Nephron progenitor cell (in vitro differentiated cells): ENCODE data around the gene TLCD5.

ENCODE experiments used
- DNase-seq: peaks from one replicate; pipeline ENCODE4 v3.0.0; 2021
- H3K27ac Mint-ChIP-seq: 2 replicates; pipeline ENCODE4 v1.8.0; 2021; ENCODE audit warnings: mild to moderate bottlenecking, moderate library complexity, mixed read lengths
- H3K27me3 Mint-ChIP-seq: 2 replicates; pipeline ENCODE4 v1.8.0; 2021; ENCODE audit warnings: mild to moderate bottlenecking, low read depth, mixed read lengths; ENCODE audit not compliant: poor library complexity
- H3K36me3 Mint-ChIP-seq: 2 replicates; pipeline ENCODE4 v1.8.0; 2021; ENCODE audit warnings: low read depth, mixed read lengths
- H3K4me1 Mint-ChIP-seq: 2 replicates; pipeline ENCODE4 v1.8.0; 2021; ENCODE audit warnings: mixed read lengths
- H3K4me3 Mint-ChIP-seq: 2 replicates; pipeline ENCODE4 v1.8.0; 2021; ENCODE audit warnings: mild to moderate bottlenecking, moderate library complexity, mixed read lengths
- H3K9me3 Mint-ChIP-seq: 2 replicates; pipeline ENCODE4 v1.8.0; 2021; ENCODE audit warnings: mild to moderate bottlenecking, moderate library complexity, mixed read lengths
- CTCF ChIP-seq: fragments of 200-600 bp; sonication (generic); IDR thresholded peaks from 2 replicates; pipeline ENCODE4 v1.5.0; 2021; ENCODE audit warnings: antibody characterized with exemption

Gene TLCD5

GRCh38 chr11:120363436-120363835, 38.3 kb downstream of the TLCD5 start:
- peaks cover 31% of the 10 kb centered on the region for H3K9me3 Mint-ChIP-seq
- H3K4me3 Mint-ChIP-seq, result no peak overlapping the region
- DNase-seq, result no peak
- peaks cover 38% of the 10 kb centered on the region for H3K36me3 Mint-ChIP-seq
- TF ChIP-seq CTCF, result no peak
- no peaks in the 10 kb centered on the region for H3K4me1 Mint-ChIP-seq
- no peak overlapping the region for H3K27ac Mint-ChIP-seq
- no peaks in the 10 kb centered on the region for H3K27me3 Mint-ChIP-seq

- Mint-ChIP-seq H3K27me3 (no peaks in the 10 kb centered on the region), H3K36me3 (peaks cover 28% of the 10 kb centered on the region), H3K4me3 (no peak overlapping the region), H3K9me3 (peaks cover 17% of the 10 kb centered on the region), H3K27ac (no peak overlapping the region), H3K4me1 (no peaks in the 10 kb centered on the region)
- TF ChIP-seq CTCF, result no peak
- DNase-seq, result no peak
These were observed 40.4 kb downstream of the TLCD5 start for GRCh38 chr11:120365512-120365911.

GRCh38 chr11:120372296-120372695, 47.2 kb downstream of the TLCD5 start:
- no peak for TF ChIP-seq CTCF
- Mint-ChIP-seq H3K27me3 (no peaks in the 10 kb centered on the region), H3K36me3 (peaks cover 8% of the 10 kb centered on the region), H3K4me3 (no peak overlapping the region), H3K9me3 (peaks cover 8% of the 10 kb centered on the region), H3K4me1 (no peaks in the 10 kb centered on the region), H3K27ac (no peak overlapping the region)
- DNase-seq, result no peak

GRCh38 chr11:120375076-120375475, 50.0 kb downstream of the TLCD5 start:
- TF ChIP-seq CTCF, result no peak
- Mint-ChIP-seq H3K27ac (peak overlapping the region; percentile 51), H3K4me3 (no peak overlapping the region), H3K27me3 (peaks cover under 1% of the 10 kb centered on the region), H3K9me3 (peaks cover 34% of the 10 kb centered on the region), H3K36me3 (peaks cover 34% of the 10 kb centered on the region), H3K4me1 (no peaks in the 10 kb centered on the region)
- DNase-seq, result no peak

GRCh38 chr11:120376547-120377182, 51.6 kb downstream of the TLCD5 start:
- Mint-ChIP-seq H3K36me3 (peaks cover 50% of the 10 kb centered on the region), H3K4me3 (no peak overlapping the region), H3K9me3 (peaks cover 50% of the 10 kb centered on the region), H3K4me1 (no peaks in the 10 kb centered on the region), H3K27me3 (peaks cover 5% of the 10 kb centered on the region), H3K27ac (no peak overlapping the region)
- no peak for TF ChIP-seq CTCF
- no peak for DNase-seq

- Mint-ChIP-seq H3K4me3 (no peak overlapping the region), H3K27ac (no peak overlapping the region), H3K27me3 (peaks cover 7% of the 10 kb centered on the region), H3K36me3 (peaks cover 67% of the 10 kb centered on the region), H3K4me1 (no peaks in the 10 kb centered on the region), H3K9me3 (peaks cover 68% of the 10 kb centered on the region)
- no peak for DNase-seq
- TF ChIP-seq CTCF, result no peak
These were observed 53.4 kb downstream of the TLCD5 start for GRCh38 chr11:120378474-120378873.
